Ishikawa (cell line): ENCODE measurements around the gene MUC4.

ENCODE experiments used
- CEBPB ChIP-seq: IDR thresholded peaks from 2 replicates; pipeline ENCODE4 v1.6.1; 2012
- EP300 ChIP-seq: IDR thresholded peaks from 2 replicates; pipeline ENCODE4 v1.6.1; 2012; ENCODE audit warnings: borderline replicate concordance

- TF ChIP-seq EP300, result no peak
- no peak for TF ChIP-seq CEBPB
Observed at GRCh38 chr3:195770081-195770840, 41.5 kb downstream of the MUC4 start.
